HepG2 (cell line): ENCODE measurements around the gene CCL4L2. TPM values are rescaled to one million over a fixed set of nuclear protein-coding genes. Genes with fewer than 3 reads are reported as not detected.
"Not testable (repeated sequence)": the region's sequence is repeated elsewhere in the genome, so short reads cannot be mapped to it uniquely, and the experiment has no call there.

Experiments used
- ATAC-seq: fragments of 200-7000 bp; cut with Tn5 transposase; 3 replicates; pipeline ENCODE4 v1.9.1; 2020; ENCODE audit warnings: mild to moderate bottlenecking, moderate library complexity
- BruUV-seq: library from RNA; stranded (reverse); fragments of 400-500 nt; replicated peaks from 2 replicates; lab custom pipeline; 2021; lab: Mats Ljungman, UMichigan
- CTCF ChIA-PET: fragments of 300-600 bp; formaldehyde crosslinking; extraction: SDS; loops from one replicate; lab custom pipeline; 2021; ENCODE audit warnings: low total read pairs, inconsistent platforms, low intra/inter-chr PET ratio; lab: Yijun Ruan, JAX
- POLR2A ChIA-PET: fragments of 350-600 bp; sonication (Branson Sonifier 250); formaldehyde crosslinking; loops from one replicate; lab custom pipeline; 2020; ENCODE audit warnings: antibody characterized with exemption, inconsistent platforms; lab: Yijun Ruan, JAX
- DNase-seq: peaks from one replicate; pipeline ENCODE4 v3.0.0-alpha.2; 2015; ENCODE audit warnings: low spot score
- FAIRE-seq: peaks from 3 replicates; lab custom pipeline; 2011; peaks lifted over from hg19 to GRCh38; lab: Jason Lieb, UNC
- H2AFZ ChIP-seq: one replicate; pipeline ENCODE4 v1.6.1; 2011; ENCODE audit warnings: low read length, inconsistent platforms
- H3K27ac ChIP-seq: fragments of 300-600 bp; 3 replicates; pipeline ENCODE4 v1.8.0; 2011; ENCODE audit warnings: mixed run types, mild to moderate bottlenecking, mixed read lengths, low read length, inconsistent platforms; ENCODE audit not compliant: insufficient read depth; ENCODE audit errors: extremely low read length
- H3K27me3 ChIP-seq, 2 experiments: fragments of 200-600 bp in 1 of 2; 2 replicates in 1 of 2; 3 replicates in 1 of 2; pipeline versions ENCODE4 v1.6.0 to v1.8.0; 2011; ENCODE audit warnings: low read length in 2 of 2, mild to moderate bottlenecking in 2 of 2, moderate library complexity in 2 of 2, inconsistent platforms in 1 of 2; ENCODE audit not compliant: insufficient read depth in 2 of 2, control insufficient read depth in 1 of 2
- H3K36me3 ChIP-seq, 2 experiments: fragments of 200-600 bp in 1 of 2; replicated peaks in 1 of 2; 2 replicates in 1 of 2; 3 replicates in 1 of 2; pipeline versions ENCODE4 v1.5.1 to v1.8.0; 2011; ENCODE audit warnings: low read length in 2 of 2, inconsistent platforms in 1 of 2; ENCODE audit not compliant: insufficient read depth in 2 of 2, control insufficient read depth in 1 of 2
- H3K4me1 ChIP-seq: 2 replicates; pipeline ENCODE4 v1.5.1; 2012; ENCODE audit warnings: low read length, inconsistent platforms; ENCODE audit not compliant: insufficient read depth
- H3K4me2 ChIP-seq: 2 replicates; pipeline ENCODE4 v1.6.0; 2011; ENCODE audit warnings: low read depth, low read length, inconsistent platforms
- H3K4me3 ChIP-seq, 3 experiments: fragments of 200-600 bp in 1 of 3; sonication (generic), shearing (Covaris generic) in 1 of 3; replicated peaks in 1 of 3; 2 replicates each; pipeline ENCODE4 v1.5.1; 2011 to 2016; ENCODE audit warnings: low read length in 3 of 3, inconsistent platforms in 2 of 3, low read depth in 2 of 3, mild to moderate bottlenecking in 2 of 3, control low read depth in 1 of 3, mixed read lengths in 1 of 3; ENCODE audit not compliant: insufficient read depth in 1 of 3
- H3K79me2 ChIP-seq: one replicate; pipeline ENCODE4 v1.6.1; 2011; ENCODE audit warnings: low read length, inconsistent platforms; ENCODE audit not compliant: insufficient read depth
- H3K9ac ChIP-seq: 2 replicates; pipeline ENCODE4 v1.6.0; 2011; ENCODE audit warnings: mild to moderate bottlenecking, low read depth, low read length, inconsistent platforms; ENCODE audit not compliant: insufficient read depth
- H3K9me3 ChIP-seq: 2 replicates; pipeline ENCODE4 v1.5.1; 2012; ENCODE audit warnings: mild to moderate bottlenecking, low read length
- H4K20me1 ChIP-seq: 2 replicates; pipeline ENCODE4 v1.6.0; 2011; ENCODE audit warnings: inconsistent platforms, mild to moderate bottlenecking, low read length, moderate library complexity; ENCODE audit not compliant: insufficient read depth
- BHLHE40 ChIP-seq: IDR thresholded peaks from 2 replicates; pipeline ENCODE4 v1.6.1; 2011; ENCODE audit warnings: low read length, improper control_type of control experiment
- JARID2 ChIP-seq: sonication (generic); formaldehyde crosslinking; IDR thresholded peaks from 2 replicates; pipeline ENCODE4 v1.8.1; 2023; ENCODE audit warnings: missing genetic modification reagents, inconsistent platforms; ENCODE audit not compliant: insufficient replicate concordance
- NFRKB ChIP-seq: fragments of 450-650 bp; IDR thresholded peaks from 2 replicates; pipeline ENCODE4 v1.6.1; 2017
- PCBP2 ChIP-seq: fragments of 200-400 bp; formaldehyde crosslinking; optimal IDR thresholded peaks from 2 replicates; pipeline ENCODE3; 2018; ENCODE audit warnings: low read length, low read depth; ENCODE audit not compliant: poor library complexity, severe bottlenecking
- REXO4 ChIP-seq: sonication (generic); formaldehyde crosslinking; IDR thresholded peaks from 2 replicates; pipeline ENCODE4 v1.8.0; 2022; ENCODE audit warnings: missing genetic modification reagents, mild to moderate bottlenecking, borderline replicate concordance
- ZNF143 ChIP-seq: sonication (generic); formaldehyde crosslinking; IDR thresholded peaks from 2 replicates; pipeline ENCODE4 v1.4.0; 2020; ENCODE audit warnings: missing genetic modification reagents
- ZNF264 ChIP-seq: sonication (generic); formaldehyde crosslinking; IDR thresholded peaks from 2 replicates; pipeline ENCODE4 v1.4.0; 2020; ENCODE audit warnings: missing genetic modification reagents
- ZNF550 ChIP-seq: sonication (generic); formaldehyde crosslinking; IDR thresholded peaks from 2 replicates; pipeline ENCODE4 v1.4.0; 2020; ENCODE audit warnings: mild to moderate bottlenecking, missing genetic modification reagents, borderline replicate concordance
- ZNF570 ChIP-seq: sonication (generic); formaldehyde crosslinking; IDR thresholded peaks from 2 replicates; pipeline ENCODE4 v1.4.0; 2020; ENCODE audit warnings: mild to moderate bottlenecking, missing genetic modification reagents, borderline replicate concordance
- WGBS: methylation state at CpG from one replicate; pipeline ENCODE4 v1.1.6; 2017; ENCODE audit warnings: low lambda C conversion rate; 5-methylcytosine and 5-hydroxymethylcytosine counted together
- in situ Hi-C: cut with HindIII; loops from 2 replicates; pipeline ENCODE4 v1.10.0; 2017; ENCODE audit warnings: low pct_unique_long_range_greater_than_20kb; ENCODE audit not compliant: extremely low pct_ligation_motif_present
- intact Hi-C: fragments of 100-400 bp; cut with micrococcal nuclease; formaldehyde crosslinking; loops from one replicate; pipeline ENCODE4 v1.10.0; 2022; ENCODE audit not compliant: unreplicated experiment
- polyA plus RNA-seq, 8 experiments: library from polyadenylated mRNA; depleted of rRNA in 3 of 8; stranded (reverse) in 7 of 8; unstranded in 1 of 8; fragments of >200 nt; fragmentation: Illumina TruSeq in 4 of 8; extraction: Trizol in 4 of 8; gene quantifications; 2 replicates each; pipeline versions ENCODE4 v1.2.1 to v1.2.3, GENCODE V29; 2011 to 2016; ENCODE audit warnings: low read depth in 4 of 8, missing spikeins in 1 of 8, mixed read lengths in 1 of 8; ENCODE audit not compliant: insufficient read depth in 1 of 8
- total RNA-seq, 5 experiments: library from RNA; depleted of rRNA; stranded (reverse); fragments of >200 nt; fragmentation: Illumina TruSeq; extraction: Trizol; gene quantifications; 2 replicates each; pipeline ENCODE4 v1.2.3, GENCODE V29; 2016; ENCODE audit warnings: low read depth in 1 of 5
- TF ChIP-seq, protein P1 (sequence below): sonication (generic); formaldehyde crosslinking; IDR thresholded peaks from 2 replicates; pipeline ENCODE4 v1.4.0; 2020; ENCODE audit warnings: mild to moderate bottlenecking, missing genetic modification reagents

The CCL4L2 gene
- total and polyA plus RNA-seq, 2 of the 13 experiments (the other 11 are each of a cell fraction or from before 2014, with no cell fraction given), result not detected

DNA sequence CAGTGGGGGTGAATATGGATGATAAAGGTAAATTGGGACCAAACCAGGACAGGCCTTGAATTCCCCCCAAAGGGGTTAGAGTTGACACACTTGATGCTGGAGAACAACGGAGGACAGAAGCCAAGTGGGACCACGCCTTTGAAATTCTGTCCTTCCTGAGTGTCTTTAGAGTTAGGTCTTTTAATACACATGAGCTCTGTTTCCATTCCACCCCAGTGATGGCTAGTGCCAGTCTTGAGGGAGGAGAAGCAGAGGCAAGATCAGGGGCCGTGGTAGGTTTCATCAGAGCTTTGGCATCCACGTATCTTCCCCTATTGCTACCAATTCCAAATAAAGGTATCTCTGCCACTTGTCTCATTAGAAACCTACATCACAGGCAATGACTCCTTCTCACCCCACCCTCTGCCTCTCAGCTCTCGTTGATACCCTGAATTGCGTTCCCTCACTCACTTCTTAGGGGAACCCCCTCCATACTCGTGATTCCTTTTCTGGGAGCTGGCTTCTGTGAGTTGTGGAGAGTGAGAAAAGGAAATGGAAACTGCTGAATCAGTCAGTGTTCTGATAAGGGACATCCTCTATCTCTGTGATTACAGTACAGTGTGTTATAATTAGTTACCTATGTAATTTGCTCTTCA lies 11.9 kb upstream of the CCL4L2 start:
- Histone ChIP-seq H2AFZ (no peak overlapping the region), H3K4me1 (no peaks in the 10 kb centered on the region), H3K27ac (no peak overlapping the region), H3K9me3 (no peaks in the 10 kb centered on the region), H3K4me2 (no peak overlapping the region), H3K4me3 (no peak overlapping the region), H3K36me3 (no peaks in the 10 kb centered on the region), H3K27me3 (peaks cover 3 to 24% of the 10 kb centered on the region in 2 experiments; a peak in 3 of 5 replicates), H4K20me1 (no peaks in the 10 kb centered on the region), H3K79me2 (no peaks in the 10 kb centered on the region), H3K9ac (no peak overlapping the region)
- ChIA-PET POLR2A (no interaction called here), CTCF (no interaction called here)
- no peak for FAIRE-seq
- ATAC-seq, result no peak
- no TSS peak for BruUV-seq
- TF ChIP-seq BHLHE40, result no peak
- TF ChIP-seq JARID2 (CRISPR knock-in tag), result no peak
- TF ChIP-seq PCBP2, result no peak
- TF ChIP-seq ZNF143 (CRISPR knock-in tag), result no peak
- no peak for TF ChIP-seq ZNF550 (CRISPR knock-in tag)
- no peak for TF ChIP-seq REXO4
- TF ChIP-seq ZNF264, result no peak
- no peak for TF ChIP-seq NFRKB
- TF ChIP-seq, protein P1, sequence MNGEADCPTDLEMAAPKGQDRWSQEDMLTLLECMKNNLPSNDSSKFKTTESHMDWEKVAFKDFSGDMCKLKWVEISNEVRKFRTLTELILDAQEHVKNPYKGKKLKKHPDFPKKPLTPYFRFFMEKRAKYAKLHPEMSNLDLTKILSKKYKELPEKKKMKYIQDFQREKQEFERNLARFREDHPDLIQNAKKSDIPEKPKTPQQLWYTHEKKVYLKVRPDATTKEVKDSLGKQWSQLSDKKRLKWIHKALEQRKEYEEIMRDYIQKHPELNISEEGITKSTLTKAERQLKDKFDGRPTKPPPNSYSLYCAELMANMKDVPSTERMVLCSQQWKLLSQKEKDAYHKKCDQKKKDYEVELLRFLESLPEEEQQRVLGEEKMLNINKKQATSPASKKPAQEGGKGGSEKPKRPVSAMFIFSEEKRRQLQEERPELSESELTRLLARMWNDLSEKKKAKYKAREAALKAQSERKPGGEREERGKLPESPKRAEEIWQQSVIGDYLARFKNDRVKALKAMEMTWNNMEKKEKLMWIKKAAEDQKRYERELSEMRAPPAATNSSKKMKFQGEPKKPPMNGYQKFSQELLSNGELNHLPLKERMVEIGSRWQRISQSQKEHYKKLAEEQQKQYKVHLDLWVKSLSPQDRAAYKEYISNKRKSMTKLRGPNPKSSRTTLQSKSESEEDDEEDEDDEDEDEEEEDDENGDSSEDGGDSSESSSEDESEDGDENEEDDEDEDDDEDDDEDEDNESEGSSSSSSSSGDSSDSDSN, result no peak
- no peak for TF ChIP-seq ZNF570 (CRISPR knock-in tag)
- DNase-seq, result no peak
- in situ Hi-C loops (no loop called here), intact Hi-C loops (no loop called here)
- WGBS, result 11% methylated on average over 7 of the region's 7 CpGs

DNA sequence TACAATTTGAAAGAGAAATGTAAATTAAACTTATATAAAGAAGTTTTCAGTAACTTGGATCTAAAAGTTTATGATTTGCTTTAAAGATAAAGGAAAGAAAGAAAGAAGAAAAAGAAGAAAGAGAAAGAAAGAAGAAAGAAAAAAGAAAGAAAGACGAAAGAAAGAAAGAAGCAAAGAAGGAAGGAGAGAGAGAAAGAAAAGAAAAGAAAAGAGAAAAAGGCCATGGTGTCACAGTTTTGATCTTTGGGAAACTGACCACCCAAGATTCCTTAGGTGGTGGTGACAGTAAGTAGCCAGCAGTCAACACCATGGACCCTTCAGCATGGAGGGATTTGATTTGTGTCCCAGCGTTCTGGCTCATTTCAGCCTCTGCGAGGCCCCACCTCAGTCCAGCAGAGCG lies 9.8 kb upstream of the CCL4L2 start:
- H3K9ac ChIP-seq, ATAC-seq, H3K4me3 ChIP-seq, H4K20me1 ChIP-seq, H3K4me1 ChIP-seq, H3K4me2 ChIP-seq, CTCF ChIA-PET, H3K27ac ChIP-seq, H3K36me3 ChIP-seq, intact Hi-C loops, FAIRE-seq, H3K79me2 ChIP-seq, BruUV-seq, POLR2A ChIA-PET, DNase-seq, H3K9me3 ChIP-seq, H2AFZ ChIP-seq, in situ Hi-C loops: not testable (repeated sequence)
- WGBS, result 19% methylated on average over 2 of the region's 4 CpGs
- H3K27me3 ChIP-seq, result peaks cover 0 to 13% of the 10 kb centered on the region in 2 experiments; a peak in 2 of 5 replicates

DNA sequence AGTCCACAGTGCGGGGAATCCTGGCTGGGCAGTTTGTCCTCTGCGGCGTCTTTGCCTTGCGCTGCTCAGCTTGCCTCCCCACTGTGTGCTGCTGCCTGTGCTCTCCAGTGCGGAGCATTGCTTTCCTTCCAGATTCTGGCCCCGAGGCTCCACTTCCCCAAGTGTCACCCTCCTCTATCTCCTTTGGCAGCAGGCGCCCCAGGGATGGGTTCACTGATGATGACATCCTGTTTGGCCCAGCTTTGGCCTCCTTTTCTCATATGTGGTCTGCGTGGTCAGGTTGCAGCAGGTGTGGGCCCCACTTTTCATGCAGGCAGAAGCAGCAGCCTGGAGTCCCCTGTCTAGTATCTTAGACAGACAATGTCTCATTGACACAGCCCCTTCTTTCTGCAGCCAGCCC lies 9.4 kb upstream of the CCL4L2 start:
- H3K27ac ChIP-seq, POLR2A ChIA-PET, DNase-seq, H2AFZ ChIP-seq, H3K4me3 ChIP-seq, ATAC-seq, H3K9me3 ChIP-seq, in situ Hi-C loops, H3K9ac ChIP-seq, H3K4me1 ChIP-seq, H3K4me2 ChIP-seq, H3K36me3 ChIP-seq, H3K79me2 ChIP-seq, BruUV-seq, H4K20me1 ChIP-seq, FAIRE-seq, intact Hi-C loops, CTCF ChIA-PET, H3K27me3 ChIP-seq: not testable (repeated sequence)
- WGBS, result 64% methylated on average over 8 of the region's 8 CpGs
